HepG2 (cell line): ENCODE data around the gene RHBDF2. TPM values are rescaled to one million over a fixed set of nuclear protein-coding genes. Genes with fewer than 3 reads are reported as not detected.
A peak's percentile ranks its signal among the peaks of the same experiment; 100 is the strongest.

Source experiments
- BRCA1 ChIP-seq: sonication (generic); formaldehyde crosslinking; IDR thresholded peaks from 2 replicates; pipeline ENCODE4 v1.4.0; 2020; ENCODE audit warnings: missing genetic modification reagents
- DPF2 ChIP-seq: sonication (generic); formaldehyde crosslinking; IDR thresholded peaks from 2 replicates; pipeline ENCODE4 v1.4.0; 2020; ENCODE audit warnings: mild to moderate bottlenecking, low read depth, missing genetic modification reagents, borderline replicate concordance
- GABPB1 ChIP-seq: IDR thresholded peaks from 2 replicates; pipeline ENCODE4 v1.6.1; 2016; ENCODE audit warnings: mild to moderate bottlenecking, missing genetic modification reagents, moderate library complexity, missing compliant biosample characterization
- GLI4 ChIP-seq: sonication (generic); formaldehyde crosslinking; IDR thresholded peaks from 2 replicates; pipeline ENCODE4 v1.5.1; 2020; ENCODE audit warnings: missing genetic modification reagents, mild to moderate bottlenecking, moderate library complexity, borderline replicate concordance
- MXI1 ChIP-seq: IDR thresholded peaks from 3 replicates; pipeline ENCODE4 v1.6.1; 2012; ENCODE audit warnings: low read depth, low read length, inconsistent platforms, borderline replicate concordance
- RELA ChIP-seq: sonication (generic); formaldehyde crosslinking; IDR thresholded peaks from 2 replicates; pipeline ENCODE4 v1.4.0; 2020; ENCODE audit warnings: missing genetic modification reagents
- REXO4 ChIP-seq: sonication (generic); formaldehyde crosslinking; IDR thresholded peaks from 2 replicates; pipeline ENCODE4 v1.8.0; 2022; ENCODE audit warnings: missing genetic modification reagents, mild to moderate bottlenecking, borderline replicate concordance
- SRSF1 ChIP-seq: fragments of 200-400 bp; formaldehyde crosslinking; optimal IDR thresholded peaks from 2 replicates; pipeline ENCODE3; 2017; ENCODE audit warnings: mild to moderate bottlenecking, low read depth, low read length, moderate library complexity
- ZFY ChIP-seq: sonication (generic); formaldehyde crosslinking; IDR thresholded peaks from 2 replicates; pipeline ENCODE4 v1.4.0; 2020; ENCODE audit warnings: missing genetic modification reagents
- ZKSCAN1 ChIP-seq: fragments of 150-350 bp; IDR thresholded peaks from 2 replicates; pipeline ENCODE4 v1.6.1; 2014; ENCODE audit warnings: low read length
- ZNF121 ChIP-seq: sonication (generic); formaldehyde crosslinking; IDR thresholded peaks from 2 replicates; pipeline ENCODE4 v1.5.0; 2020; ENCODE audit warnings: mild to moderate bottlenecking, missing genetic modification reagents
- ZNF274 ChIP-seq: sonication (generic); formaldehyde crosslinking; IDR thresholded peaks from 2 replicates; pipeline ENCODE4 v1.5.1; 2020; ENCODE audit warnings: mild to moderate bottlenecking, missing genetic modification reagents
- ZNF318 ChIP-seq: sonication (generic); formaldehyde crosslinking; IDR thresholded peaks from 2 replicates; pipeline ENCODE4 v1.4.0; 2020; ENCODE audit warnings: mild to moderate bottlenecking, missing genetic modification reagents
- ZNF549 ChIP-seq: sonication (generic); formaldehyde crosslinking; IDR thresholded peaks from 2 replicates; pipeline ENCODE4 v1.5.0; 2020; ENCODE audit warnings: missing genetic modification reagents
- ZNF576 ChIP-seq: sonication (generic); formaldehyde crosslinking; IDR thresholded peaks from 2 replicates; pipeline ENCODE4 v1.4.0; 2020; ENCODE audit warnings: mild to moderate bottlenecking, missing genetic modification reagents
- ZNF607 ChIP-seq: sonication (generic); formaldehyde crosslinking; IDR thresholded peaks from 2 replicates; pipeline ENCODE4 v1.5.1; 2020; ENCODE audit warnings: missing genetic modification reagents, mild to moderate bottlenecking, borderline replicate concordance
- ZNF770 ChIP-seq: sonication (generic); formaldehyde crosslinking; IDR thresholded peaks from 2 replicates; pipeline ENCODE4 v1.5.0; 2020; ENCODE audit warnings: mild to moderate bottlenecking, missing genetic modification reagents
- ZUFSP ChIP-seq: sonication (generic); formaldehyde crosslinking; IDR thresholded peaks from 2 replicates; pipeline ENCODE4 v1.9.0; 2021; ENCODE audit warnings: missing genetic modification reagents, mild to moderate bottlenecking, borderline replicate concordance
- polyA plus RNA-seq, 8 experiments: library from polyadenylated mRNA; depleted of rRNA in 3 of 8; stranded (reverse) in 7 of 8; unstranded in 1 of 8; fragments of >200 nt; fragmentation: Illumina TruSeq in 4 of 8; extraction: Trizol in 4 of 8; gene quantifications; 2 replicates each; pipeline versions ENCODE4 v1.2.1 to v1.2.3, GENCODE V29; 2011 to 2016; ENCODE audit warnings: low read depth in 4 of 8, missing spikeins in 1 of 8, mixed read lengths in 1 of 8; ENCODE audit not compliant: insufficient read depth in 1 of 8
- total RNA-seq, 5 experiments: library from RNA; depleted of rRNA; stranded (reverse); fragments of >200 nt; fragmentation: Illumina TruSeq; extraction: Trizol; gene quantifications; 2 replicates each; pipeline ENCODE4 v1.2.3, GENCODE V29; 2016; ENCODE audit warnings: low read depth in 1 of 5

RHBDF2 gene
- total and polyA plus RNA-seq, 2 of the 13 experiments (the other 11 are each of a cell fraction or from before 2014, with no cell fraction given), result 7.8 to 24.2 TPM

- TF ChIP-seq SRSF1 (no peak), ZKSCAN1 (no peak), GLI4 (CRISPR knock-in tag) (no peak), ZUFSP (no peak), RELA (CRISPR knock-in tag) (no peak), BRCA1 (CRISPR knock-in tag) (no peak), ZNF770 (peak; percentile 88), ZNF607 (CRISPR knock-in tag) (no peak), REXO4 (no peak), ZNF121 (CRISPR knock-in tag) (0 out of 2 replicates have a peak, but pooled peaks have one; percentile 14), ZNF274 (CRISPR knock-in tag) (no peak), DPF2 (CRISPR knock-in tag) (no peak), ZNF318 (CRISPR knock-in tag) (no peak), ZNF576 (CRISPR knock-in tag) (no peak), GABPB1 (0 out of 2 replicates have a peak, but pooled peaks have one; percentile 2), ZNF549 (CRISPR knock-in tag) (no peak), ZFY (CRISPR knock-in tag) (no peak), MXI1 (no peak)
Observed at GRCh38 chr17:76530095-76530723, 29.0 kb upstream of the RHBDF2 start (continued).
